HG03442 (cell line): ENCODE measurements around the gene KLHL26.

Experiments used
- ATAC-seq: cut with Tn5 transposase; IDR thresholded peaks from one replicate; pipeline ENCODE4 v1.9.1; 2021; ENCODE audit warnings: mild to moderate bottlenecking, moderate library complexity; ENCODE audit not compliant: unreplicated experiment

The KLHL26 gene

GRCh38 chr19:18712981-18713380, 76.2 kb downstream of the KLHL26 start:
- ATAC-seq, result no peak

- no peak for ATAC-seq
Measured at GRCh38 chr19:18713550-18714117, 76.8 kb downstream of the KLHL26 start.

GRCh38 chr19:18715416-18715815, 78.6 kb downstream of the KLHL26 start:
- ATAC-seq, result no peak

- ATAC-seq, result no peak
Measured at GRCh38 chr19:18716857-18717256, 80.0 kb downstream of the KLHL26 start.

- ATAC-seq, result no peak
Measured at GRCh38 chr19:18717601-18718000, 80.8 kb downstream of the KLHL26 start.

- no peak for ATAC-seq
Measured at GRCh38 chr19:18718015-18718526, 81.2 kb downstream of the KLHL26 start.

GRCh38 chr19:18718846-18719458, 82.1 kb downstream of the KLHL26 start:
- ATAC-seq, result no peak

GRCh38 chr19:18719541-18719940, 82.7 kb downstream of the KLHL26 start:
- no peak for ATAC-seq
